ENCODE data around the gene IFFO2. TPM values are rescaled to one million over a fixed set of nuclear protein-coding genes. Genes with fewer than 3 reads are reported as not detected.

Gene IFFO2
- total RNA-seq, 1 donor from 2014 or later, result 39.6 TPM

DNA sequence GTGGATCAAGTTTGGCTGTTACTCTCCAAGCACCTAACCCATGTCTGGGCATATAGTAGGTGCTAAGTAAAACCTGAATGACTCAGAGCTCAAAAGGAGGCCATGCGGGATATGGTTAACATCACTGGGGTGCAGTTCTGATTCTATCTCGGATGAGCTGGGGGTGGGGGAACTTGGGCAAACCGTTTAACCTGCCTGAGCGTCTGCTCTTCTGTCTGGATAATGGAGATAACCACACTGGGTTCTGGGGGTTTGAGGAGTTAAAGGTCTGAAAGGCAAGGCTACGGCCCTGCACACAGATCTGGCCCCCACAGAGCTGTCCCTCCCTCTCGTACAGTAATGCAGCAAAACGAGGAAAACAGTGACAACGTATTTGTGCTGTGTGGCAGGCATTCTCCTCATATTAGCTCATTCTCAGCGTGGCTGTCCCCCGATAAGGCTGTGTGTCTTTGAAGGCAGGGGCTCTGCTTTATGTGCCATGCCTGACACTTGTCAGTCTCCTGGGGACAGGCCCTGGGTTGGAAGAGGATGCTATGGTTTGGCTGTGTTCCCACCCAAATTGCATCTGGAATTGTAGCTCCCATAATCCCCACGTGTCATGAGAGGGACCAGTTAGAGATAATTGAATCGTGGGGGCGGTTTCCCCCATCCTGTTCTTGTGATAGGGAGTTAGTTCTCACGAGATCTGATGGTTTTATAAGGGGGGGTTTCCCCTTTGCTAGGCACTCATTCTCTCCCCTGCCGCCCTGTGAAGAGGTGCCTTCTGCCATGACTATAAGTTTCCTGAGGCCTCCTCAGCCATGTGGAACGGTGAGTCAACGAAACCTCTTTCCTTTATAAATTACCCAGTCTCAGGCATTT is 47.3 kb downstream of the IFFO2 start:
- H3K36me3 ChIP-seq (ENCODE audit: insufficient read depth, low read length), result peaks cover 34% of the 10 kb centered on the region
- peaks cover 7% of the 10 kb centered on the region for H3K4me1 ChIP-seq (ENCODE audit: insufficient read depth, low read length)
- H3K79me2 ChIP-seq (ENCODE audit: insufficient read depth, low read length), result peaks cover 22% of the 10 kb centered on the region
- Mint-ChIP-seq H3K4me3 (ENCODE audit: unreplicated experiment) (no peak overlapping the region), H3K27me3 (ENCODE audit: low read depth, unreplicated experiment) (no peaks in the 10 kb centered on the region), H3K4me1 (ENCODE audit: low read depth, unreplicated experiment) (peaks cover 3% of the 10 kb centered on the region), H3K27ac (ENCODE audit: unreplicated experiment) (no peak overlapping the region), H3K9me3 (ENCODE audit: unreplicated experiment) (no peaks in the 10 kb centered on the region), H3K36me3 (ENCODE audit: low read depth, unreplicated experiment) (peaks cover 30% of the 10 kb centered on the region)
- no peaks in the 10 kb centered on the region for H3K9me3 ChIP-seq (ENCODE audit: insufficient read depth, low read depth, low read length)
- H3K9ac ChIP-seq (ENCODE audit: low read length), result no peak overlapping the region
- H3K4me2 ChIP-seq (ENCODE audit: low read length), result no peak overlapping the region
- no peak overlapping the region for H3K4me3 ChIP-seq (ENCODE audit: insufficient read depth, low read depth, low read length)
- TF ChIP-seq EZH2 (IDR thresholded peaks at IDR 0.05; ENCODE audit: insufficient read depth, low read length), result no peak
- FAIRE-seq (no peak), DNase-seq (ENCODE audit: low read depth) (no peak)
- no peak overlapping the region for H2AFZ ChIP-seq (ENCODE audit: low read depth, low read length)
- H3K27me3 ChIP-seq (ENCODE audit: insufficient read depth, low read length), result no peaks in the 10 kb centered on the region
- no peak overlapping the region for H3K27ac ChIP-seq (ENCODE audit: low read depth, low read length)
- H4K20me1 ChIP-seq (ENCODE audit: insufficient read depth, low read length), result peaks cover 46% of the 10 kb centered on the region

DNA sequence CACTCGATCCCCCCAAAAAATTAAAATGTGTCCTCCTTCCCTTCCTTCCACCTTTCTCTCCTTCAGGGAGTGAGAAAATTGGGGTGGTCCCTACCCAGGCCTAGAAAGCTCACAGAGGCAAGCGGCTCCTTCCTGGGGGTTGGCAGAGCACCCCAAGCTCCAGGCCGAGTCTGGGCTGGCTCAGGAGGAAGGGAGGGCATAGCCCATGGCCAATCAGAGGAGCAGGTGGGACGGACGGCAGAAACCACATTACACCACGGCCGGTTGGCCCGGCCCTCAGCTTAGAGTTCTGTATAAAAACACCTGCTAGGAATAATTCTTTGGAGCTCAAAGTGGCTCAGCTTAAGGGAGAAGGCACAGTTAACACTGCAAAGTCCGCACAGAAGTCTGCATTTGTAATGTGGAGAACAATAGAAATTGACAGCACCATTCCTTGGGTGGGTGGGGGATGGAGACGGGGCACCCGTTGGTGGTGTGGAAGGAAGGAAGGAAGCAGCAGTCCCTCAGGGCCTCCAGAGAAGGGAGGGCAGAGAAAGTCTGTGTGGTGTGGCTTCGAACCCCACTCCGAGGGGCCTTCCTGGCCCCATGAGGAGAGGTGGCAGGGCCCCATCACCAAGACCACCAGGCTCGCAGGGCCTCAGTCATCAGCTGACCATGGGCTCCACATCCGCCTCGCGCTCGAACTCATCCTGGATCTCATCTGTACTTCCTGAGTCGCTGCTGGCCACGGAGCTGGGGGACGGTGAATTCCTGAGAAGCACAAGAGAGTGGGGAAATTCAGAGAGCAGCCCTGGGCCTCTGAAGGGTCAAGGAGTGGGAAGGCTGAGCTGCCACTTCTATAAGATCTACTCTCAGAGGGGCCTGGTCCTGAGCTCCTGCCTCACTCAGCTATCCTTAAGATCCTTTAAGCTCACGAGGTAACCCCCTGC is 48.3 kb downstream of the IFFO2 start:
- H3K9me3 ChIP-seq (ENCODE audit: insufficient read depth, low read depth, low read length), result no peaks in the 10 kb centered on the region
- Mint-ChIP-seq H3K27me3 (ENCODE audit: low read depth, unreplicated experiment) (no peaks in the 10 kb centered on the region), H3K4me1 (ENCODE audit: low read depth, unreplicated experiment) (peaks cover under 1% of the 10 kb centered on the region), H3K36me3 (ENCODE audit: low read depth, unreplicated experiment) (peaks cover 32% of the 10 kb centered on the region), H3K4me3 (ENCODE audit: unreplicated experiment) (no peak overlapping the region), H3K9me3 (ENCODE audit: unreplicated experiment) (no peaks in the 10 kb centered on the region), H3K27ac (ENCODE audit: unreplicated experiment) (peak overlapping the region; percentile 27)
- H3K4me3 ChIP-seq (ENCODE audit: insufficient read depth, low read depth, low read length), result no peak overlapping the region
- H3K27me3 ChIP-seq (ENCODE audit: insufficient read depth, low read length), result no peaks in the 10 kb centered on the region
- H4K20me1 ChIP-seq (ENCODE audit: insufficient read depth, low read length), result peaks cover 50% of the 10 kb centered on the region
- FAIRE-seq (no peak), DNase-seq (ENCODE audit: low read depth) (no peak)
- peaks cover 34% of the 10 kb centered on the region for H3K36me3 ChIP-seq (ENCODE audit: insufficient read depth, low read length)
- no peak overlapping the region for H2AFZ ChIP-seq (ENCODE audit: low read depth, low read length)
- peak overlapping the region; percentile 14 for H3K9ac ChIP-seq (ENCODE audit: low read length)
- H3K79me2 ChIP-seq (ENCODE audit: insufficient read depth, low read length), result peaks cover 18% of the 10 kb centered on the region
- no peak overlapping the region for H3K4me2 ChIP-seq (ENCODE audit: low read length)
- no peak for TF ChIP-seq EZH2 (IDR thresholded peaks at IDR 0.05; ENCODE audit: insufficient read depth, low read length)
- TF ChIP-seq, protein P1, sequence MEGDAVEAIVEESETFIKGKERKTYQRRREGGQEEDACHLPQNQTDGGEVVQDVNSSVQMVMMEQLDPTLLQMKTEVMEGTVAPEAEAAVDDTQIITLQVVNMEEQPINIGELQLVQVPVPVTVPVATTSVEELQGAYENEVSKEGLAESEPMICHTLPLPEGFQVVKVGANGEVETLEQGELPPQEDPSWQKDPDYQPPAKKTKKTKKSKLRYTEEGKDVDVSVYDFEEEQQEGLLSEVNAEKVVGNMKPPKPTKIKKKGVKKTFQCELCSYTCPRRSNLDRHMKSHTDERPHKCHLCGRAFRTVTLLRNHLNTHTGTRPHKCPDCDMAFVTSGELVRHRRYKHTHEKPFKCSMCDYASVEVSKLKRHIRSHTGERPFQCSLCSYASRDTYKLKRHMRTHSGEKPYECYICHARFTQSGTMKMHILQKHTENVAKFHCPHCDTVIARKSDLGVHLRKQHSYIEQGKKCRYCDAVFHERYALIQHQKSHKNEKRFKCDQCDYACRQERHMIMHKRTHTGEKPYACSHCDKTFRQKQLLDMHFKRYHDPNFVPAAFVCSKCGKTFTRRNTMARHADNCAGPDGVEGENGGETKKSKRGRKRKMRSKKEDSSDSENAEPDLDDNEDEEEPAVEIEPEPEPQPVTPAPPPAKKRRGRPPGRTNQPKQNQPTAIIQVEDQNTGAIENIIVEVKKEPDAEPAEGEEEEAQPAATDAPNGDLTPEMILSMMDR (IDR thresholded peaks at IDR 0.05; ENCODE audit: insufficient read depth, low read depth, low read length), result no peak
- no peak overlapping the region for H3K27ac ChIP-seq (ENCODE audit: low read depth, low read length)
- peaks cover 7% of the 10 kb centered on the region for H3K4me1 ChIP-seq (ENCODE audit: insufficient read depth, low read length)

Data from astrocyte (in vitro differentiated cells and primary cell).